HEK293T (cell line): ENCODE measurements around the gene S100A9.

Source experiments
- CTCF ChIA-PET: fragments of 350-600 bp; formaldehyde crosslinking; extraction: SDS; loops from one replicate; lab custom pipeline; 2021; ENCODE audit warnings: antibody characterized with exemption, inconsistent platforms; lab: Yijun Ruan, JAX
- POLR2A ChIA-PET: fragments of 350-600 bp; formaldehyde crosslinking; extraction: SDS; loops from one replicate; lab custom pipeline; 2020; ENCODE audit warnings: antibody characterized with exemption, inconsistent platforms; lab: Yijun Ruan, JAX
- DNase-seq: peaks from one replicate; pipeline ENCODE4 v3.0.0; 2012; ENCODE audit warnings: mixed read lengths; ENCODE audit errors: extremely low spot score
- ARNT ChIP-seq: fragments of 450-650 bp; IDR thresholded peaks from 2 replicates; pipeline ENCODE4 v1.6.1; 2017; ENCODE audit warnings: mild to moderate bottlenecking
- BHLHE40 ChIP-seq: fragments of 450-650 bp; IDR thresholded peaks from 2 replicates; pipeline ENCODE4 v1.6.1; 2016; ENCODE audit warnings: mild to moderate bottlenecking, moderate library complexity, borderline replicate concordance
- CTBP1 ChIP-seq: fragments of 450-650 bp; IDR thresholded peaks from 2 replicates; pipeline ENCODE4 v1.6.1; 2016; ENCODE audit warnings: borderline replicate concordance
- ELF4 ChIP-seq: fragments of 450-650 bp; IDR thresholded peaks from 2 replicates; pipeline ENCODE4 v1.6.1; 2017; ENCODE audit warnings: antibody characterized with exemption
- FOXA1 ChIP-seq: fragments of 450-650 bp; IDR thresholded peaks from 2 replicates; pipeline ENCODE4 v1.6.1; 2016; ENCODE audit warnings: mild to moderate bottlenecking
- FOXK2 ChIP-seq: fragments of 450-650 bp; IDR thresholded peaks from 2 replicates; pipeline ENCODE4 v1.6.1; 2016; ENCODE audit warnings: mild to moderate bottlenecking
- FOXM1 ChIP-seq: fragments of 450-650 bp; IDR thresholded peaks from 2 replicates; pipeline ENCODE4 v1.6.1; 2017; ENCODE audit warnings: mild to moderate bottlenecking, borderline replicate concordance
- HDGF ChIP-seq: fragments of 450-650 bp; IDR thresholded peaks from 2 replicates; pipeline ENCODE4 v1.6.1; 2017; ENCODE audit warnings: antibody characterized with exemption, borderline replicate concordance
- L3MBTL2 ChIP-seq: fragments of 450-650 bp; conservative IDR thresholded peaks from 2 replicates; pipeline ENCODE4 v1.6.1; 2016; ENCODE audit warnings: mild to moderate bottlenecking
- LEF1 ChIP-seq: fragments of 450-650 bp; IDR thresholded peaks from 2 replicates; pipeline ENCODE4 v1.6.1; 2017; ENCODE audit warnings: mild to moderate bottlenecking, borderline replicate concordance
- NFRKB ChIP-seq: fragments of 450-650 bp; IDR thresholded peaks from 2 replicates; pipeline ENCODE4 v1.6.1; 2016; ENCODE audit warnings: mild to moderate bottlenecking, moderate library complexity
- PKNOX1 ChIP-seq: fragments of 450-650 bp; IDR thresholded peaks from 2 replicates; pipeline ENCODE4 v1.6.1; 2016
- SP1 ChIP-seq: fragments of 450-650 bp; IDR thresholded peaks from 2 replicates; pipeline ENCODE4 v1.6.1; 2017
- SUZ12 ChIP-seq: fragments of 450-650 bp; IDR thresholded peaks from 2 replicates; pipeline ENCODE4 v1.6.1; 2016; ENCODE audit warnings: mild to moderate bottlenecking
- TARDBP ChIP-seq: fragments of 450-650 bp; IDR thresholded peaks from 2 replicates; pipeline ENCODE4 v1.6.1; 2016
- ZNF384 ChIP-seq: fragments of 450-650 bp; IDR thresholded peaks from 2 replicates; pipeline ENCODE4 v1.6.1; 2016

Gene S100A9

GRCh38 chr1:153342178-153342577 lies 15.5 kb upstream of the S100A9 start:
- TF ChIP-seq FOXA1: no peak
- no peak for TF ChIP-seq SUZ12
- no peak for TF ChIP-seq ELF4
- TF ChIP-seq PKNOX1: no peak
- TF ChIP-seq FOXM1: no peak
- no peak for TF ChIP-seq SP1
- TF ChIP-seq CTBP1: no peak
- TF ChIP-seq L3MBTL2: no peak
- TF ChIP-seq FOXK2: no peak
- no peak for TF ChIP-seq ZNF384
- TF ChIP-seq HDGF: no peak
- TF ChIP-seq LEF1: no peak
- TF ChIP-seq ARNT: no peak
- TF ChIP-seq BHLHE40: no peak
- TF ChIP-seq TARDBP: no peak
- TF ChIP-seq NFRKB: no peak
- DNase-seq: no peak
- POLR2A ChIA-PET: no interaction called here
- CTCF ChIA-PET: no interaction called here

DNA sequence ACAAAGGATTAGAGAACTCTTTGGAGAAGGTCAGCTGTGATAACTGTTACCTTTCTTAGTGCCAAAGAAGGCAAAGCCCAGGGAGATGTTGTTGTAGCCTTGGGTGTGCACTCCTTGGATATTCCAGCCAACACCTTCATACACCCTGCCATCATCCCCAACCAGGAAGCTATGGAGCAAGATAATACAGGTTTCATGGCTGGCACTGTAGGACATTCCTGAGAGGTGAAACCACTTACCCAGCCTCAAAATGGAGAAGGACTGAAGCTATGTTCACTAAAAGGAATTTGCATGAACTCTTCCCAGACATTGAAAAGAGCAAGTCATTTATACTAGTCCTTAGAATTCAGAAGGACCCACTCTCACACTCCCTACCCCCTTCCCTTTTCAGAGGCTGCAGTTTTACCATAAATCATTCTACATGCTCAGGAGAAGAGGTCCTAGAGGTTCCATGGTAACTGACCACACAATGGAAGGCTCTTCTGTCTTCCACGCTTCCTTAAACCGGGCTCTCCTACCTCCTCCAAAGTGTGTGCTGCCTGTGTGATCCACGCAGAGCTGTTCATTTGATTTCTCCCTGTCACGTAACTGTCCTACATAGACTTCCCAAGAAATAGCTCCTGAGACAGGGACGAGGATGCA lies 14.5 kb upstream of the S100A9 start:
- ChIA-PET CTCF (no interaction called here), POLR2A (no interaction called here)
- TF ChIP-seq L3MBTL2 (no peak), BHLHE40 (no peak), PKNOX1 (no peak), ARNT (no peak), ZNF384 (no peak), ELF4 (no peak), LEF1 (no peak), FOXK2 (no peak), TARDBP (no peak), HDGF (no peak), NFRKB (no peak), SUZ12 (no peak), FOXA1 (no peak), FOXM1 (no peak)
- no peak for DNase-seq

DNA sequence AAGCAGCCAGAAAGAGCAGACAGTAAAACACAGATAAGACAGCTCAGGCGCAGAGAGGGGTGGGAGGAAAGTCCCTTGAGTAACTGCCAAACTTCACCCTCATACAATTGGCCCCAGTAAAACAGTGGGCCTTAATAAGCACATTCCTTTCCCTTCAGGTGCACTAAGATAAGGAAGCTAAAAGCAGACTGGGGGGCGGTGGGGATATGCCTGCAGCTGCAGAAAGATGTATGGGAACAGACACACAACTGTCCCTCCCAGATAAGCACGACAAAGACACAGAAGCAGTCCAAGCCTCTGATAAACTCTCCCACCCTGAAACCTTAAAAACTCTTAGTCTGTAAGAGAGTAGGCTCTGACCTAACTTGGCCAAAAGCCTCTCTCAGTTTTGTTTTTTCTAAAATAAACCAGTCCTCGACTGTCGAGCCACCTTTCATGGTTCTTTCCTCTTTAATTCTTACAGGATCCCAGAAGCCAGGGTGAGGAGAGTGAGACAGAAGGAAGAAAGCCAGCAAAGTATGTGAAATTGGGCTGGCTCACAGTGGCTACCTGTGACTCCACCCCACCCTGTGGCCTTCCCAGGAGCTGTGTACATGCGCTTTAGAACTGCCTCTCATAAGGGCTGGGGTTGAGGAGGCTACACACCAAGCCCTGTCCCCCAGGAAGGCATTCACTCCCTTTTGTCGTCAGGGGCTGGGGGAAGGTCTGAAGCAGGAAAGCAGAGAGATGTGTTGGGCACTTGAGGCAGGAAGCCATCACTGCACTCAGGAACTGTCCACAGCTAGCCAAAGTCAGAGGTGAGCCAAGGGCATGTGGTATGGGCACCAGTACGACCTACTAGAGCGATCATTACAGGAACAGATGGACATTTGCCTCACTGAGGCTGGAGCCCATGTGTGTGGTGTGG lies 13.6 kb upstream of the S100A9 start:
- peak; percentile 4 for DNase-seq
- ChIA-PET POLR2A (no interaction called here), CTCF (no interaction called here)
- TF ChIP-seq SUZ12: no peak
- no peak for TF ChIP-seq HDGF
- no peak for TF ChIP-seq NFRKB
- no peak for TF ChIP-seq CTBP1
- no peak for TF ChIP-seq ARNT
- no peak for TF ChIP-seq ELF4
- TF ChIP-seq PKNOX1: no peak
- TF ChIP-seq FOXA1: no peak

- TF ChIP-seq LEF1 (no peak), ARNT (no peak), SUZ12 (no peak), CTBP1 (no peak), BHLHE40 (no peak), ELF4 (no peak), FOXA1 (no peak), FOXM1 (no peak), ZNF384 (no peak), NFRKB (no peak), TARDBP (no peak), PKNOX1 (no peak)
- ChIA-PET POLR2A (no interaction called here), CTCF (no interaction called here)
- DNase-seq: peak; percentile 5
Observed at GRCh38 chr1:153344718-153345025, 13.0 kb upstream of the S100A9 start.

GRCh38 chr1:153345187-153346076 lies 12.2 kb upstream of the S100A9 start:
- ChIA-PET CTCF (no interaction called here), POLR2A (no interaction called here)
- TF ChIP-seq ELF4 (no peak), SUZ12 (no peak), FOXM1 (no peak), L3MBTL2 (no peak)
- DNase-seq: peak; percentile 6
